ENCODE results near the gene TMC5. TPM values are rescaled to one million over a fixed set of nuclear protein-coding genes. Genes with fewer than 3 reads are reported as not detected.

Gene TMC5
- polyA plus RNA-seq, 1 of the 3 experiments (the other 2 are of a cell fraction), result not detected

GRCh38 chr16:19497176-19497575, 79.5 kb downstream of the TMC5 start:
- TF ChIP-seq MXI1 (IDR thresholded peaks at IDR 0.05; ENCODE audit: low read depth, low read length) (no peak), YY1 (IDR thresholded peaks at IDR 0.05; ENCODE audit: low read depth) (no peak), FOSL2 (IDR thresholded peaks at IDR 0.05; ENCODE audit: borderline replicate concordance, low read depth) (no peak), ELF1 (IDR thresholded peaks at IDR 0.05) (no peak), CHD2 (IDR thresholded peaks at IDR 0.05; ENCODE audit: low read length, partially characterized antibody) (no peak), RCOR1 (IDR thresholded peaks at IDR 0.05; ENCODE audit: low read length) (no peak), POLR2AphosphoS5 (IDR thresholded peaks at IDR 0.05; ENCODE audit: low read depth, low read length) (no peak)
- TF ChIP-seq, protein P1, sequence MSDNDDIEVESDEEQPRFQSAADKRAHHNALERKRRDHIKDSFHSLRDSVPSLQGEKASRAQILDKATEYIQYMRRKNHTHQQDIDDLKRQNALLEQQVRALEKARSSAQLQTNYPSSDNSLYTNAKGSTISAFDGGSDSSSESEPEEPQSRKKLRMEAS (IDR thresholded peaks at IDR 0.05; ENCODE audit: low read depth), result no peak
- Histone ChIP-seq H3K9me2 (no peaks in the 10 kb centered on the region), H3K9me3 (no peaks in the 10 kb centered on the region), H4K20me1 (ENCODE audit: insufficient read depth) (no peaks in the 10 kb centered on the region), H3K4me2 (no peak overlapping the region), H3K4me3 (ENCODE audit: low read depth in 2 of 2, low read length in 1 of 2) (no peak overlapping the region), H3F3A (replicated peaks; ENCODE audit: insufficient read depth) (no peaks in the 10 kb centered on the region), H3K36me3 (replicated peaks in 1 of 2; ENCODE audit: control insufficient read depth in 1 of 2, insufficient read depth in 2 of 2, low read length in 1 of 2) (peaks cover 5 to 15% of the 10 kb centered on the region in 2 experiments), H3K27me3 (ENCODE audit: insufficient read depth) (no peaks in the 10 kb centered on the region), H3K79me2 (ENCODE audit: insufficient read depth) (no peaks in the 10 kb centered on the region), H2AFZ (ENCODE audit: low read depth) (no peak overlapping the region), H3K9ac (no peak overlapping the region), H3K4me1 (ENCODE audit: control insufficient read depth in 1 of 2, insufficient read depth in 2 of 2, low read depth in 1 of 2, low read length in 1 of 2) (no peaks in the 10 kb centered on the region), H3K27ac (ENCODE audit: low read depth in 2 of 2, low read length in 1 of 2) (no peak overlapping the region)
- ChIA-PET POLR2A (no interaction called here), CTCF (interaction anchor here (0.8 kb wide), 1 partner anchor 14 kb away, joined by 3 read pairs; no protein-coding TSS in a partner anchor)
- no peak for DNase-seq
- 67% methylated on average over 5 of the region's 5 CpGs for WGBS (ENCODE audit: low lambda C conversion rate)

- Histone ChIP-seq H3K4me3 (ENCODE audit: low read depth in 2 of 2, low read length in 1 of 2) (no peak overlapping the region), H3F3A (replicated peaks; ENCODE audit: insufficient read depth) (no peaks in the 10 kb centered on the region), H3K9me3 (no peaks in the 10 kb centered on the region), H3K4me2 (no peak overlapping the region), H3K27me3 (ENCODE audit: insufficient read depth) (no peaks in the 10 kb centered on the region), H3K36me3 (replicated peaks in 1 of 2; ENCODE audit: control insufficient read depth in 1 of 2, insufficient read depth in 2 of 2, low read length in 1 of 2) (peaks cover 19 to 22% of the 10 kb centered on the region in 2 experiments), H4K20me1 (ENCODE audit: insufficient read depth) (no peaks in the 10 kb centered on the region), H2AFZ (ENCODE audit: low read depth) (no peak overlapping the region), H3K27ac (ENCODE audit: low read depth in 2 of 2, low read length in 1 of 2) (no peak overlapping the region), H3K4me1 (ENCODE audit: control insufficient read depth in 1 of 2, insufficient read depth in 2 of 2, low read depth in 1 of 2, low read length in 1 of 2) (no peaks in the 10 kb centered on the region), H3K9ac (no peak overlapping the region), H3K79me2 (ENCODE audit: insufficient read depth) (no peaks in the 10 kb centered on the region), H3K9me2 (no peaks in the 10 kb centered on the region)
- no peak for TF ChIP-seq FOSL2 (IDR thresholded peaks at IDR 0.05; ENCODE audit: borderline replicate concordance, low read depth)
- no peak for TF ChIP-seq PBX3 (IDR thresholded peaks at IDR 0.05)
- TF ChIP-seq NRF1 (IDR thresholded peaks at IDR 0.05; ENCODE audit: low read depth, low read length), result no peak
- TF ChIP-seq RXRA (IDR thresholded peaks at IDR 0.05; ENCODE audit: borderline replicate concordance, low read depth), result no peak
- TF ChIP-seq MEF2A (IDR thresholded peaks at IDR 0.05; ENCODE audit: borderline replicate concordance, low read depth), result no peak
- DNase-seq, result no peak
- ChIA-PET POLR2A (interaction anchor here (0.6 kb wide), 1 partner anchor 1429 kb away, joined by 4 read pairs; no protein-coding TSS in a partner anchor), CTCF (interaction anchor here (1.0 kb wide), 1 partner anchor 111 kb away, joined by 3 read pairs; no protein-coding TSS in a partner anchor)
- WGBS (ENCODE audit: low lambda C conversion rate), result 92% methylated on average over 5 of the region's 5 CpGs
Measured at GRCh38 chr16:19499006-19499405, 81.3 kb downstream of the TMC5 start.

DNA sequence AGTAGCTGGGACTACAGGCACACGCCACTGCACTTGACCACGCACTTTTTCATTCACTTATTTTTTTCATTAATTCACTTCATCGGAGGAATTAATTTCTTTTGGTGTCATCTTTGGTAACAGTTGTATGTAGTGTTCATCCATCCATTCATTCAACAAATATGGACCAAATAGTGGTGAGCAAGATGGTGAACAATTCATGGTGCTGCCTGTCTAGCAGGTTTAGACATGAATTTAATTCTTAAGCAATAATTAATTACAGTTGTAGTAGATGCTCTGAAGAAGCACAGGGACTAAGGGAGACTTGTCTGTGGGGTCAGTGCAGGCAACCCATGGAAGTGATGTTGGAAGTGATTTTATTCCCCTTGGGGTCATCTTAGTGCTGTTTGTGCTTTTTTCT, 81.8 kb downstream of the TMC5 start:
- ChIA-PET CTCF (interaction anchor here (1.0 to 1.1 kb wide), 2 partner anchors 111 to 112 kb away, joined by 3 read pairs; no protein-coding TSS in a partner anchor), POLR2A (no interaction called here)
- Histone ChIP-seq H4K20me1 (ENCODE audit: insufficient read depth) (no peaks in the 10 kb centered on the region), H3K9me2 (no peaks in the 10 kb centered on the region), H3K27ac (ENCODE audit: low read depth in 2 of 2, low read length in 1 of 2) (no peak overlapping the region), H3K9me3 (no peaks in the 10 kb centered on the region), H3F3A (replicated peaks; ENCODE audit: insufficient read depth) (no peaks in the 10 kb centered on the region), H3K9ac (no peak overlapping the region), H2AFZ (ENCODE audit: low read depth) (no peak overlapping the region), H3K4me1 (ENCODE audit: control insufficient read depth in 1 of 2, insufficient read depth in 2 of 2, low read depth in 1 of 2, low read length in 1 of 2) (no peaks in the 10 kb centered on the region), H3K27me3 (ENCODE audit: insufficient read depth) (no peaks in the 10 kb centered on the region), H3K36me3 (replicated peaks in 1 of 2; ENCODE audit: control insufficient read depth in 1 of 2, insufficient read depth in 2 of 2, low read length in 1 of 2) (peaks cover 21 to 27% of the 10 kb centered on the region in 2 experiments), H3K4me2 (no peak overlapping the region), H3K4me3 (ENCODE audit: low read depth in 2 of 2, low read length in 1 of 2) (no peak overlapping the region), H3K79me2 (ENCODE audit: insufficient read depth) (no peaks in the 10 kb centered on the region)
- no peak for DNase-seq
- 96% methylated on average over 3 of the region's 3 CpGs for WGBS (ENCODE audit: low lambda C conversion rate)
- TF ChIP-seq JUND (IDR thresholded peaks at IDR 0.05) (no peak), RCOR1 (IDR thresholded peaks at IDR 0.05; ENCODE audit: low read length) (no peak), ELF1 (IDR thresholded peaks at IDR 0.05) (no peak), TAF1 (IDR thresholded peaks at IDR 0.05; ENCODE audit: borderline replicate concordance, low read depth, low read length) (no peak), FOXJ3 (CRISPR knock-in tag; IDR thresholded peaks at IDR 0.05) (no peak), RAD21 (IDR thresholded peaks at IDR 0.05; ENCODE audit: low read length) (no peak), USF2 (IDR thresholded peaks at IDR 0.05; ENCODE audit: borderline replicate concordance, low read depth, low read length) (no peak), GABPA (IDR thresholded peaks at IDR 0.05; ENCODE audit: low read depth) (no peak), SIN3A (IDR thresholded peaks at IDR 0.05; ENCODE audit: borderline replicate concordance, low read depth, low read length) (no peak), RFX5 (IDR thresholded peaks at IDR 0.05; ENCODE audit: low read length) (no peak), MXI1 (IDR thresholded peaks at IDR 0.05; ENCODE audit: low read depth, low read length) (no peak)
- TF ChIP-seq, protein P2, sequence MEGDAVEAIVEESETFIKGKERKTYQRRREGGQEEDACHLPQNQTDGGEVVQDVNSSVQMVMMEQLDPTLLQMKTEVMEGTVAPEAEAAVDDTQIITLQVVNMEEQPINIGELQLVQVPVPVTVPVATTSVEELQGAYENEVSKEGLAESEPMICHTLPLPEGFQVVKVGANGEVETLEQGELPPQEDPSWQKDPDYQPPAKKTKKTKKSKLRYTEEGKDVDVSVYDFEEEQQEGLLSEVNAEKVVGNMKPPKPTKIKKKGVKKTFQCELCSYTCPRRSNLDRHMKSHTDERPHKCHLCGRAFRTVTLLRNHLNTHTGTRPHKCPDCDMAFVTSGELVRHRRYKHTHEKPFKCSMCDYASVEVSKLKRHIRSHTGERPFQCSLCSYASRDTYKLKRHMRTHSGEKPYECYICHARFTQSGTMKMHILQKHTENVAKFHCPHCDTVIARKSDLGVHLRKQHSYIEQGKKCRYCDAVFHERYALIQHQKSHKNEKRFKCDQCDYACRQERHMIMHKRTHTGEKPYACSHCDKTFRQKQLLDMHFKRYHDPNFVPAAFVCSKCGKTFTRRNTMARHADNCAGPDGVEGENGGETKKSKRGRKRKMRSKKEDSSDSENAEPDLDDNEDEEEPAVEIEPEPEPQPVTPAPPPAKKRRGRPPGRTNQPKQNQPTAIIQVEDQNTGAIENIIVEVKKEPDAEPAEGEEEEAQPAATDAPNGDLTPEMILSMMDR (IDR thresholded peaks at IDR 0.05), result no peak

Measured in SK-N-SH (cell line).